Measurements from ENCODE around the gene TMEM52B.
"Not testable (repeated sequence)": the region's sequence is repeated elsewhere in the genome, so short reads cannot be mapped to it uniquely, and the experiment has no call there.

The TMEM52B gene

DNA sequence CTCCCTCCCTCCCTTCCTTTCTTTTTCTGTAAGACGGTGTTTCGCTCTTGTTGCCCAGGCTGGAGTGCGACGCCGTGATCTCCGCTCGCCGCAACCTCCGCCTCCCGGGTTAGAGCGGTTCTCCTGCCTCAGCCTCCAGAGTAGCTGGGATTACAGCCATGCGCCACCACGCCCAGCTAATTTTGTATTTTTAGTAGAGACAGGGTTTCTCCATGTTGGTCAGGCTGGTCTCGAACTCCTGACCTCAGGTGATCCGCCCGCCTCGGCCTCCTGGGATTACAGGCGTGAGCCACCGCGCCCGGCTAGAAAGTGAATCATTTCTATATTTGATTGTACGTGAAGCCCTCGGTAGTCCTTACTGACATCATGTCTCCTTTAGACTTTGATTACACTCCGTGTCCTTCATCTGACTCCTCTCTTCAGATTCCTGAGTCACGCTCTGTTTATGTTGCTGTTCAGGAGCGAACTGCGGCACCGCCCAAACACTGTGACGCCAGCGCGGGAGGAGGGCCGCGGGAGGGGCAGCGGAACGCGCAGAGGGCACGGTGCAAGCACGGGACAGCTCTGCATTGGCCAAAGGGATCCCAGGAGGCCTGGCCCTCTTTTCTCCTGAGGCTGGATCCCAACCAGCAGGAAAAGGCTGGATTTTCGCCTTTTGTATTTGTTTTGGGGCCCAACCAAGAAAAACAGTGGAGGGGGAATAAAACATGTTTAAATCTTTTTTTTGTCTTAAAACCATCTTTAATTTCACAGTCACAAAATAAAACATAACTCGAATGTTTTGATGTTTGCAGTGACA is 33.3 kb downstream of the TMEM52B start:
- DNase-seq: peak; percentile 95

- peak; percentile 91 for DNase-seq
Observed at GRCh38 chr12:10212739-10213131, 33.9 kb downstream of the TMEM52B start, which contains the start of gene GABARAPL1. Gene GABARAPL1 (plus strand): TSS chr12:10212877. CDS start chr12:10213130, 253 bp downstream.

DNA sequence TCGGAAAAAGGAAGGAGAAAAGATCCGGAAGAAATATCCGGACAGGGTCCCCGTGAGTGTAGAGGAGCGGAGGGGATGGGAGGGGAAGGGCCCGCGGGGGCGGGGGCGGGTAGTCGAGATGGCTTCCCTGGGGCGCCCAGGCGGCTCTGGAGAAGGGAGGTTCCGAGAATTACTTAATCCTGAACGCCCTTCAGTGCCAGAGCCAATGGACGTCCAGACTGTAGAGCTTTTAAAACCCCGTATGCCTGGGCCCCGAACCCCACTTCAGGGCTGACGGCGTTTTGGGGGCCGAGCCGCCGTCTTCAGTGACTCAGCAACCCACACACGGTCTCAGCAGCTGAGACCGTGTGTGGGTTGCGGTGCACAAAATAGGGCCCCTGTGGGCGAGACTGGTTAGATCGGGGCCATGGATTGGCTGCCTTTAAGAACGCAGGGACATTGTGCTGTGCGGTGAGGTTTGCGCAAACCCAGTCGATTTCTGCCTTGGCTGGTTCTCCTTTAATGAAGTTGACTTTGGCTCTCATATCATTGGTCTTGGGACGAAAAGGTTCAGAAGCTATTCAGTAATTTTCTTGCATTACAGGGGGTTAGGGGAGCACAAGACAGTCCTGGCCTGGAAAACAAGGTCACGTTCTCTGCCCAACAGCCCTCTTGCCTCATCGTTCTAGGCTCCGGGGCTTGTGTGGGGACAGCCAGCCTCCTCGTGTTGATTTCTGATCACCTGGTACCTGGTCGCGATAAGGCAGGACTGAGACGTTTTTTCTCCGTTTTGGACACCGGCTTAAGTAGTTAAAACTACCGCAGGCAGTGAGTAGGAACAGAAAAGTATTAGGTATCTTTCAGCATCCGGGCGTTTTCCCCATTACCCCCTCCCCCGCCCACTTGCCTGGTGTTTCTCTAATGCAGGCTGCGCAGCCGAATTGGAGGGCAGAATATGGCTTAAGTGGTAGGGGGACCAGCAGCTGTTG is 34.6 kb downstream of the TMEM52B start:
- DNase-seq: peak; percentile 81

GRCh38 chr12:10214136-10214894 is 35.5 kb downstream of the TMEM52B start:
- DNase-seq: no peak

DNA sequence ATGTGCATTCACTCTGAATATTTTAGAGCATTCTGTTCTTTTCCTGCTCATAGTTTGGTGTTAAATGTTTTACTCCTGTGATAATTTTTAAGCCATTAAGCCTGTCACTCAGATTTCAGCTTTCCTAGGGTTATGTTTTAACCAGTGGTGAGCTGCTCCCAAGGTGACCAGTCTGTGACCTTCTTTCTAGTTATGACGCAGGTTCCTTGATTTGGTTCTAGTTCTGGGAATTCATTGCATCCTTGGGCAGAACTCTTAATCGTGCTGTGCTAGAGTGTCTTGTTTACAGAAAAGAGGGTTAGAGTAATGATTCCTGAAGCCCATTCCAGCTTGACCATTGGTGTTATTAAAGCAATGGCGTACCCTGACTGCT is 36.0 kb downstream of the TMEM52B start:
- no peak for DNase-seq

DNA sequence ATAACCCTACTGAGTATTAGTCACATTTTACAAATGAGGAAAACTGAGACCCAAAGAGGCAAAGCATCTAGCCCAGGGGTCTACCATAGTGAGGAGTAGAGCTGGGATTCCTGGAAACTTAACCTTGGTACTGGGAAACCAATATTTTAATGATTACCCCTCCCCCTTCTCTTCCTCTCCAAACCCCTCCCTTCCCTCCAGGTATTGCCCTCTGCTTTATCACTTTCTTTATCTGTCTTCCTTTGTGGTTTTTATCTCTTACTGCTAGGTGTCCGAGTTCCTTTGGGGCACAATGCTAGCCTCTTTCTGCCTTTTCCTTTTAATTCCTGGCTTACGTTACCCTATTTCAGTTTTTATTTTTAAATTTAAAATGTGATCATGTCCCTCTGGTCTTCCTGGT is 36.6 kb downstream of the TMEM52B start:
- no peak for DNase-seq

GRCh38 chr12:10215946-10216345 is 37.1 kb downstream of the TMEM52B start:
- DNase-seq: not testable (repeated sequence)

DNA sequence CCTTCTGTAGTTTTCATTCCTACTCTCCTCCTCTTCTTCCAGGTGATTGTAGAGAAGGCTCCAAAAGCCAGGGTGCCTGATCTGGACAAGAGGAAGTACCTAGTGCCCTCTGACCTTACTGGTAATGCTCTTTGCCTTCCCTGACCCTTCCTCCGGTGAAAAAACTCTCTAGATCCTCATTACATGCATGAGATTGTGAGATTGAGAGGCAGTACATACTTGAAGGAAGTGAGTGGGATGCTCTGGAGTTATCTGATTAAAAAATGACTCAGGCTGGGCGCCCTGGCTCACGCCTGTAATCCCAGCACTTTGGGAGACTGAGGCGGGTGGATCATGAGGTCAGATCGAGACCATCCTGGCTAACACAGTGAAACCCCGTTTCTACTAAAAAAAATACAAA is 39.2 kb downstream of the TMEM52B start:
- DNase-seq: no peak

GRCh38 chr12:10220398-10221077 is 41.7 kb downstream of the TMEM52B start:
- DNase-seq: no peak

DNA sequence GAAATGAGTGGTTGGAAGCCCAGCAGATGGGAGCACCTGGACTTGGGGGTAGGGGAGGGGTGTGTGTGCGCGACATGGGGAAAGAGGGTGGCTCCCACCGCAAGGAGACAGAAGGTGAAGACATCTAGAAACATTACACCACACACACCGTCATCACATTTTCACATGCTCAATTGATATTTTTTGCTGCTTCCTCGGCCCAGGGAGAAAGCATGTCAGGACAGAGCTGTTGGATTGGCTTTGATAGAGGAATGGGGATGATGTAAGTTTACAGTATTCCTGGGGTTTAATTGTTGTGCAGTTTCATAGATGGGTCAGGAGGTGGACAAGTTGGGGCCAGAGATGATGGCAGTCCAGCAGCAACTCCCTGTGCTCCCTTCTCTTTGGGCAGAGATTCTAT is 43.0 kb downstream of the TMEM52B start:
- DNase-seq: no peak

GRCh38 chr12:10223208-10223607 is 44.4 kb downstream of the TMEM52B start:
- DNase-seq: no peak

DNA sequence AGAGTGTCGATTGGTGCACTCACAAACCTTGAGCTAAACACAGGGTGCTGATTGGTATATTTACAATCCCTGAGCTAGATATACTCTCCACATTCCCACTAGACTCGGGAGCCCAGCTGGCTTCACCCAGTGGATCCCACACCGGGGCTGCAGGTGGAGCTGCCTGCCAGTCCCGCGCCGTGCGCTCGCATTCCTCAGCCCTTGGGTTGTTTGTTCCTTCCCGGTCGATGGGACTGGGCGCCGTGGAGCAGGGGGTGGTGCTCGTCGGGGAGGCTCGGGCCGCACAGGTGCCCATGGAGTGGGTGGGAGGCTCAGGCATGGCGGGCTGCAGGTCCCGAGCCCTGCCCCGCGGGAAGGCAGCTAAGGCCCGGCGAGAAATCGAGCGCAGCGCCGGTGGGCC is 46.6 kb downstream of the TMEM52B start:
- DNase-seq: not testable (repeated sequence)

GRCh38 chr12:10226086-10226485 is 47.3 kb downstream of the TMEM52B start:
- no peak for DNase-seq

- no peak for DNase-seq
Observed at GRCh38 chr12:10226731-10227130, 47.9 kb downstream of the TMEM52B start.

DNA sequence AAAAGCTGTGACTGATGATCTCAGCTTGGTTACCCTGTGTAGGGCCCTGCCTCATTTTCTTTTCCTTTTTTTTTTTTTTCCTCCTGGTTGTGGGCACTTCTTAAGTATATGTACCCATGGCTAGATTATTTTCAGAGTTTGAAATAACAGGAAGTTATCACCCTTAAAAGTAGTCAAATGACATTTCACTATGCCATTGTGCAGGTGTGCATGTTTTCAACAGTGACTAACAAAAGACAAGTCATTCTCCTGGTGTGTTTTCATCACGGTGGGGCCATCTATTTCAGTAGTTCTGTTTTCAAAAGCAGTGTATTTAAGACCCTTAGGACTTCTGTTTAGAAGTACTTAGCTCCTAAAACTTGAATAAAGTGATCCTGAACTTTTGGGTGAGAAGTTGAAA is 48.8 kb downstream of the TMEM52B start:
- DNase-seq: no peak

GRCh38 chr12:10234562-10234961 is 55.7 kb downstream of the TMEM52B start:
- DNase-seq: no peak

DNA sequence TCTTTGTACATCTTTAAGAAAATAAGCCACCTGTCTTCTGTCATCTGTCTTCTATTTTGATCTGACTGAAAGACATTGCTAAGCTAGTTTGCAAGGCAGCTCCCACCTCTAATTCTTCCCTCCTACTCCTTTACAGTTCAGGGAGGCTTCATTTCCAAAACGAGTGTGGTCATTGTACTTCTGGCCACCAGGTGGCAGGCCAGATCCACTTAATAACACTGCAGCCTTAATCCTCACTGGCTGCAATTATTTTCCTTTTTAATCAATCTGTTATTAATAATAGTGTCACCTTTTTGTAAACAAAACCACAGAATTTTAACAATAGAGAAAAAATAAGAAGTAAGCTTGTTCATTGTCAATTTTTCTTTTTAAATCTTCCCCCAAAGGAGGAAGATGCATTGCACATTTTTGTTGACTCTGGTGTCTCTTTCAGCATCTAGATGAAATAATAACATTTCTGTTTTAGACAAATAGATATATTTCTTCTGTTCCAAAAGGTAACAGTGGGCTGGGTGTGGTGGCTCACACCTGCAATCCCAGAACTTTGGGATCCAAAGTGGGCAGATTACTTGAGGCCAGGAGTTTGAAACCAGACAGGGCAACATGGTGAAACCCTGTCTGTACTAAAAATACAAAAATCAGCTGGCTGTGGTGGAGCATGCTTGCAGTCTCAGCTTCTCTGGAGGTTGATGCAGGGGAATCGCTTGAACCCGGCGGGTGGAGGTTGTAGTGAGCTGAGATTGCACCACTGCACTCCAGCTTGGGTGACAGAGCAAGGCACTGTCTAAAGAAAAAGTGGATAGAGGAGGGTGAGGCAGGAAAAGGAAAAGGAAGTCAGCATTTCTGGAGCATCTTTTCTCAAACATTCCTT is 57.2 kb downstream of the TMEM52B start:
- no peak for DNase-seq

GRCh38 chr12:10236720-10237119 is 57.9 kb downstream of the TMEM52B start:
- no peak for DNase-seq

DNA sequence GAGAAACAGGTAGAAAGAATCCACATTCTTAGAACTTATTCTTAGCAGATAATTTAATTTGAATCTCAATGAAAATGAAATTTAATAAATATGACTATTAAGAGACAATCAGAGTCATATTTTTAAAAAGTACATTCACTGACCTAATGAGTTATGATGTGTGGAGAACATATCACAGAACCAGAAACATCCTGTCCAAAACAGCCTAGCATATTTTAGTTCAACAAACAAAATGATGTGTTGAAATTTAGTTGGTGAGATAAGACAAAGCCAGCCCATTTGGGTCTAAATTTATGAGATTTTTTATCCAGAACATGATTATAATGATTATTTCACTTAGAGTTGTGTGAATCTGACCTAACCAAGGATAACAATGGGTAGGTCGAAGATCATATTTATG is 59.7 kb downstream of the TMEM52B start:
- no peak for DNase-seq

DNA sequence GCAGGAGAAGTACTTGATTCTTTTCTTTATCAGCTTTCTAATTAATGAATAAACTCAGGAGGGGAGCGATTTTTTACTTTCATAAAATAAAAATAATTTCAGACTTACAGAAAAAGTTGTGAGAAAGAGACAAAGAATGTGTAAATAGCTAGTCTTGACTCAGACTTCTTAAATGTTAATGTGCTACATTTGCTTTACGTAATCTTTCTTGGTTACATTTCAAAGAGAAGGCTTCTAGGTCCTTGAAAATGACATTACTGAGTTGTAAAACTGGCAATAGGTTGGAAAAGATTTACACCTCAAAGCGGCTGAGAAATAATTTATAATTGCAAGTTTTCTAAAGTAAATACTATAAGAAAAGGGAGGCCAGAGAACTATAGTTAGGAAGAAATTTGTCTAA is 62.5 kb downstream of the TMEM52B start:
- no peak for DNase-seq
